ENCODE data around the gene TMC4.
A peak's percentile ranks its signal among the peaks of the same experiment; 100 is the strongest.
"Not testable (repeated sequence)": the region's sequence is repeated elsewhere in the genome, so short reads cannot be mapped to it uniquely, and the experiment has no call there.

Gene TMC4

GRCh38 chr19:54199401-54199800, 26.4 kb upstream of the TMC4 start:
- no peak overlapping the region for H3K4me3 ChIP-seq (replicated peaks; ENCODE audit: low read depth, low read length)
- DNase-seq (ENCODE audit: extremely low read depth, low read depth): no peak
- no peak for TF ChIP-seq CTCF (IDR thresholded peaks at IDR 0.05; ENCODE audit: low read depth, low read length, missing control alignments)

GRCh38 chr19:54197121-54197520, 24.2 kb upstream of the TMC4 start:
- no peak overlapping the region for H3K4me3 ChIP-seq (replicated peaks; ENCODE audit: low read depth, low read length)
- DNase-seq (ENCODE audit: extremely low read depth, low read depth): no peak
- no peak for TF ChIP-seq CTCF (IDR thresholded peaks at IDR 0.05; ENCODE audit: low read depth, low read length, missing control alignments)

GRCh38 chr19:54196536-54196935, 23.6 kb upstream of the TMC4 start:
- H3K4me3 ChIP-seq (replicated peaks; ENCODE audit: low read depth, low read length): no peak overlapping the region
- no peak for DNase-seq (ENCODE audit: extremely low read depth, low read depth)
- TF ChIP-seq CTCF (IDR thresholded peaks at IDR 0.05; ENCODE audit: low read depth, low read length, missing control alignments): no peak

- not testable (repeated sequence) for DNase-seq (ENCODE audit: extremely low read depth, low read depth); H3K4me3 ChIP-seq (replicated peaks; ENCODE audit: low read depth, low read length)
Observed at GRCh38 chr19:54194463-54194862, 21.5 kb upstream of the TMC4 start.

- no peak for TF ChIP-seq CTCF (IDR thresholded peaks at IDR 0.05; ENCODE audit: low read depth, low read length, missing control alignments)
- DNase-seq (ENCODE audit: extremely low read depth, low read depth): no peak
- no peak overlapping the region for H3K4me3 ChIP-seq (replicated peaks; ENCODE audit: low read depth, low read length)
Observed at GRCh38 chr19:54193011-54193410, 20.1 kb upstream of the TMC4 start.

- DNase-seq (ENCODE audit: extremely low read depth, low read depth): no peak
- no peak for TF ChIP-seq CTCF (IDR thresholded peaks at IDR 0.05; ENCODE audit: low read depth, low read length, missing control alignments)
- peak overlapping the region; percentile 76 for H3K4me3 ChIP-seq (replicated peaks; ENCODE audit: low read depth, low read length)
Observed at GRCh38 chr19:54191811-54192453, 19.0 kb upstream of the TMC4 start.

GRCh38 chr19:54191011-54191810, 18.3 kb upstream of the TMC4 start, which contains the start of gene TSEN34:
TSS of gene TSEN34 (plus strand) at chr19:54191308. CDS start at chr19:54191365, 57 bp downstream.
- DNase-seq (ENCODE audit: extremely low read depth, low read depth): no peak
- TF ChIP-seq CTCF (IDR thresholded peaks at IDR 0.05; ENCODE audit: low read depth, low read length, missing control alignments): no peak
- peak within 1 kb of the TSS; percentile 76 for H3K4me3 ChIP-seq (replicated peaks; ENCODE audit: low read depth, low read length)

Data from HFF-Myc (cell line).